Liver (tissue), 9 donors: Measurements from ENCODE around the gene PRMT3. TPM values are rescaled to one million over a fixed set of nuclear protein-coding genes. Genes with fewer than 3 reads are reported as not detected.

ENCODE experiments used
- DNase-seq: peaks from one replicate; pipeline ENCODE4 v3.0.0-alpha.2; 2017; ENCODE audit warnings: low spot score
- H3K27ac ChIP-seq, 2 donors: one replicate each; pipeline ENCODE4 v1.7.0; 2013; ENCODE audit warnings: inconsistent platforms in 2 of 2, low read length in 2 of 2, control low read depth in 1 of 2, low read depth in 1 of 2, mild to moderate bottlenecking in 1 of 2
- H3K27me3 ChIP-seq, 4 donors: one replicate each; pipeline versions ENCODE4 v1.6.1 to v1.7.0; 2013; ENCODE audit warnings: low read length in 3 of 4, inconsistent platforms in 1 of 4, mild to moderate bottlenecking in 1 of 4, moderate library complexity in 1 of 4; ENCODE audit not compliant: control insufficient read depth in 4 of 4, insufficient read depth in 4 of 4
- H3K36me3 ChIP-seq, 4 donors: one replicate each; pipeline versions ENCODE4 v1.6.1 to v1.7.0; 2013; ENCODE audit warnings: low read length in 3 of 4, mild to moderate bottlenecking in 3 of 4, low read depth in 1 of 4, moderate library complexity in 1 of 4; ENCODE audit not compliant: control insufficient read depth in 4 of 4, insufficient read depth in 3 of 4
- H3K4me1 ChIP-seq, 4 donors: one replicate each; pipeline versions ENCODE4 v1.6.1 to v1.7.0; 2013; ENCODE audit warnings: low read length in 3 of 4, mild to moderate bottlenecking in 3 of 4, moderate library complexity in 1 of 4; ENCODE audit not compliant: control insufficient read depth in 4 of 4, insufficient read depth in 4 of 4
- H3K4me3 ChIP-seq, 3 donors: one replicate each; pipeline versions ENCODE4 v1.6.1 to v1.7.0; 2013; ENCODE audit warnings: low read length in 3 of 3, control low read depth in 1 of 3, low read depth in 1 of 3, mild to moderate bottlenecking in 1 of 3
- H3K9ac ChIP-seq, 2 donors: one replicate each; pipeline ENCODE4 v1.7.0; 2013; ENCODE audit warnings: low read length in 2 of 2, mild to moderate bottlenecking in 2 of 2, moderate library complexity in 2 of 2, control low read depth in 1 of 2, low read depth in 1 of 2
- H3K9me3 ChIP-seq, 4 donors: one replicate each; pipeline versions ENCODE4 v1.6.1 to v1.7.0; 2013; ENCODE audit warnings: low read length in 3 of 4; ENCODE audit not compliant: control insufficient read depth in 4 of 4
- GABPA ChIP-seq, 2 donors: IDR thresholded peaks in 1 of 2; conservative IDR thresholded peaks in 1 of 2; 2 replicates each; pipeline ENCODE4 v1.6.1; 2016; ENCODE audit warnings: antibody characterized with exemption in 2 of 2, mild to moderate bottlenecking in 1 of 2, moderate library complexity in 1 of 2
- HNF4A ChIP-seq, 2 donors: conservative IDR thresholded peaks; 2 replicates each; pipeline ENCODE4 v1.6.1; 2016; ENCODE audit warnings: antibody characterized with exemption in 2 of 2, mild to moderate bottlenecking in 2 of 2
- JUND ChIP-seq, 2 donors: IDR thresholded peaks; 2 replicates each; pipeline ENCODE4 v1.6.1; 2016; ENCODE audit warnings: antibody characterized with exemption in 2 of 2
- RAD21 ChIP-seq, 2 donors: IDR thresholded peaks; 2 replicates each; pipeline ENCODE4 v1.6.1; 2016; ENCODE audit warnings: antibody characterized with exemption in 2 of 2, mild to moderate bottlenecking in 2 of 2
- RXRA ChIP-seq, 2 donors: IDR thresholded peaks; 2 replicates each; pipeline ENCODE4 v1.6.1; 2017 to 2018; ENCODE audit warnings: antibody characterized with exemption in 2 of 2, mild to moderate bottlenecking in 1 of 2
- SP1 ChIP-seq: IDR thresholded peaks from 2 replicates; pipeline ENCODE4 v1.6.1; 2018; ENCODE audit warnings: antibody characterized with exemption, mild to moderate bottlenecking
- YY1 ChIP-seq: IDR thresholded peaks from 2 replicates; pipeline ENCODE4 v1.6.1; 2016; ENCODE audit warnings: antibody characterized with exemption, mild to moderate bottlenecking
- WGBS: extraction: QIAGEN DNeasy Blood & Tissue Kit; methylation state at CpG from one replicate; pipeline ENCODE4 v1.1.7; 2013; 5-methylcytosine and 5-hydroxymethylcytosine counted together
- polyA plus RNA-seq, 2 donors: library from polyadenylated mRNA; stranded (reverse) in 1 of 2; unstranded in 1 of 2; fragments of 200-250 nt in 1 of 2; fragments of >200 nt in 1 of 2; fragmentation: Nextera tagmentation in 1 of 2; extraction: Ambion mirVana in 1 of 2; gene quantifications; one replicate each; pipeline versions ENCODE4 v1.2.1 to v1.2.3, GENCODE V29; 2013 to 2015
- total RNA-seq, 2 donors: library from RNA; depleted of rRNA; stranded (reverse); fragments of >200 nt; gene quantifications; one replicate each; pipeline ENCODE4 v1.2.3, GENCODE V29; 2014
- TF ChIP-seq, protein P1 (sequence below): fragments of 150-350 bp; IDR thresholded peaks from 2 replicates; pipeline ENCODE4 v1.5.1; 2017; ENCODE audit warnings: improper control_type of control experiment, low read depth, low read length; ENCODE audit not compliant: missing input control
- TF ChIP-seq, protein P2 (sequence below): IDR thresholded peaks from 2 replicates; pipeline ENCODE4 v1.6.1; 2016; ENCODE audit warnings: antibody characterized with exemption
- TF ChIP-seq, protein P3 (sequence below): IDR thresholded peaks from 2 replicates; pipeline ENCODE4 v1.6.1; 2016; ENCODE audit warnings: antibody characterized with exemption
- donor health status: healthy.
- donor health status: healthy.
- donor health status: healthy.
- donor health status: healthy.
- donor health status: healthy.

The PRMT3 gene
- total and polyA plus RNA-seq, 4 donors: 3.5 to 15.8 (median 7.8) TPM

DNA sequence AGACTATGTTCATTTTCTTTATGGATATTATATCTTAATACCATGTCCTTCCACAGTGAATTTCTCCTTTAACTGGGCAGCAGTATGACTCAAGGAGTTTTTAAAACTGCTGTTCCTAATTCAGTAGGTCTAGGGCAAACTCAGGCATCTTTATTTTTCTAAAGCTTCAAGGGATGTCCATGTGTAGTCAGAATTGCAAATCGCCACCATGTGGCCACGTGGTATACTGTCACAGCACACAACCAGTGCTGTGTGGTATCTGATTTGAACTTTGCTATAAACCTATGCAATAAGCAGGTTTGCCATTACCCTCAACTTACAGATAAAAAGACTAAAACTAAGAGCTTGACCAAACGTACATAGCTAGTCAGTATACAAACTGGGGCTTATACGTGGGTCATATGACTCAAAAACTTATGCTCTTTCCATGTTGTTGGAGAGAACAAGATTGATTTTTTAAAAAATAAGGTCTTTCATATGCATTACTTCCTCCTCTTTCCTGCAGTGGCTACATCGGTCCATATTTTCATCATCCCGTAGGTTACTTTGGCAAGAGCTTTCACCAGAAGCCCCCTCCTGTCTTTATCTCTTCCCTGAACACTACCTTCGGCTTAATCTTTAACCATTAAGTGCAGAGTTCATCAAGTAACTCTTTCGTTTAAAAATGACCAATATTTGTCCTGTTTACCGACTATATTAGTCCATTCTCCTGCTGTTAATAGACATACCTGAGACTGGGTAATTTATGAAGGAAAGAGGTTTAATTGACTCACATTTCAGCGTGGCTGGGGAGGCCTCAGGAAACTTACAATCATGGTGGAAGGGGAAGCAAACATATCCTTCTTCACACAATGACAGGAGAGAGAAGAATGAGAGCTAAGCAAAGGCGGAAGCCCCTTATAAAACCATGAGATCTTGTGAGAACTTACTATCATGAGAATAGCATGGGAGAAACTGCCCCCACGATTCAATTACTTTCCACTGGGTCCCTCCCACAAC is 32.0 kb upstream of the PRMT3 start (continued):
- TF ChIP-seq, protein P1, sequence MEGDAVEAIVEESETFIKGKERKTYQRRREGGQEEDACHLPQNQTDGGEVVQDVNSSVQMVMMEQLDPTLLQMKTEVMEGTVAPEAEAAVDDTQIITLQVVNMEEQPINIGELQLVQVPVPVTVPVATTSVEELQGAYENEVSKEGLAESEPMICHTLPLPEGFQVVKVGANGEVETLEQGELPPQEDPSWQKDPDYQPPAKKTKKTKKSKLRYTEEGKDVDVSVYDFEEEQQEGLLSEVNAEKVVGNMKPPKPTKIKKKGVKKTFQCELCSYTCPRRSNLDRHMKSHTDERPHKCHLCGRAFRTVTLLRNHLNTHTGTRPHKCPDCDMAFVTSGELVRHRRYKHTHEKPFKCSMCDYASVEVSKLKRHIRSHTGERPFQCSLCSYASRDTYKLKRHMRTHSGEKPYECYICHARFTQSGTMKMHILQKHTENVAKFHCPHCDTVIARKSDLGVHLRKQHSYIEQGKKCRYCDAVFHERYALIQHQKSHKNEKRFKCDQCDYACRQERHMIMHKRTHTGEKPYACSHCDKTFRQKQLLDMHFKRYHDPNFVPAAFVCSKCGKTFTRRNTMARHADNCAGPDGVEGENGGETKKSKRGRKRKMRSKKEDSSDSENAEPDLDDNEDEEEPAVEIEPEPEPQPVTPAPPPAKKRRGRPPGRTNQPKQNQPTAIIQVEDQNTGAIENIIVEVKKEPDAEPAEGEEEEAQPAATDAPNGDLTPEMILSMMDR: peak; percentile 58
- TF ChIP-seq JUND (IDR thresholded peaks at IDR 0.05): no peak
- TF ChIP-seq SP1: peak; percentile 67

DNA sequence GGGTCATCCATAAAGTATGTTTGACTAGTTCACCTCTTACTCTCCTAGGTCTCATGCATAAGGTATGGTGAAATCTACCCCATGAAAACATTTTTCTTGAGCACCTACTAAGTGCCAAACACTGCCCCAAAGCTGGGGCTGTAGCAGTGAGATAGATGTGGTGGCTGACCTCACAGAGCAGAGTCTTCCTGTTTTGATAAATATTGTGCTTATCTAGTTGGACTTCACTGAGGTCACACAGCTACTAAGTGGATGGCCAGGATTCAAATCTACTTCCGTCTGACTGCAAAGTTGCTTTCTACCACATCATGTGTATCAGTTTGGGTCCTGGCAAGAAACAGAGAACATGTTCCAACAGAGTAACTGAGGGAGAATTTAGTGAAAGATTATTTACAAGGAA is 30.4 kb upstream of the PRMT3 start:
- peak overlapping the region in 1 of 2 donors; percentile 32 for H3K27ac ChIP-seq
- no peak overlapping the region for H3K9ac ChIP-seq
- no peak for DNase-seq
- peaks cover 0 to 25% (median 13%) of the 10 kb centered on the region in 4 donors for H3K4me1 ChIP-seq
- WGBS: 22% methylated on average over 1 of the region's 1 CpG
- H3K9me3 ChIP-seq: no peaks in the 10 kb centered on the region
- TF ChIP-seq RAD21 (IDR thresholded peaks at IDR 0.05) (no peak), GABPA (IDR thresholded peaks at IDR 0.05 in 1 of 2, conservative IDR thresholded peaks at IDR 0.05 in 1 of 2) (peak in 1 of 2 donors; percentile 30), RXRA (IDR thresholded peaks at IDR 0.05) (peak in 1 of 2 donors; percentile 26), YY1 (no peak), HNF4A (conservative IDR thresholded peaks at IDR 0.05) (peak in 1 of 2 donors; percentile 23), JUND (IDR thresholded peaks at IDR 0.05) (no peak)
- TF ChIP-seq, protein P1: no peak
- TF ChIP-seq, protein P2, sequence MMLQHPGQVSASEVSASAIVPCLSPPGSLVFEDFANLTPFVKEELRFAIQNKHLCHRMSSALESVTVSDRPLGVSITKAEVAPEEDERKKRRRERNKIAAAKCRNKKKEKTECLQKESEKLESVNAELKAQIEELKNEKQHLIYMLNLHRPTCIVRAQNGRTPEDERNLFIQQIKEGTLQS: no peak
- H3K36me3 ChIP-seq: no peaks in the 10 kb centered on the region
- no peak overlapping the region for H3K4me3 ChIP-seq
- no peaks in the 10 kb centered on the region for H3K27me3 ChIP-seq

DNA sequence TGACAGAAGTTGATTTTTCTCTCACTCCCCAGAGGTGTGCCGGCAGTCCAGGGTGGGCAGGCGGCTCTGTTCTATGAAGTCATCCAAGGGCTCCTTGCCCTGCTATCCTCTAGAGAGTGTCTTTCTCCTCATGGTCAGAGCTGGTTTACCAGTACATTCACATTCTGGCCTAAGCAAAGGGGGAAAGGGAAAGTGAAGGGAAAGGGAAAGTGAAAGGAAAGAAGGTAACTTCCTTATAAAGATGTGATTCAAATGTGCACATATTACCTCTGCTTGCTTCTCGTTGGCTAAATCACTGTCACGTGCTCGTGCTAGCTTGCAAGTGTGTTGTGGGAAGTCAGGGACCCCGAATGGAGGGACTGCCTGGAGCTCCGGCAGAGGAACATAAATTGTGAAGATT is 26.9 kb upstream of the PRMT3 start:
- no peak for DNase-seq

More for the DNA sequence above, 26.9 kb upstream of the PRMT3 start:
- WGBS: 53% methylated on average over 7 of the region's 7 CpGs
- no peaks in the 10 kb centered on the region for H3K9me3 ChIP-seq
- H3K4me1 ChIP-seq: peaks cover 3 to 31% (median 17%) of the 10 kb centered on the region in 4 donors
- peak overlapping the region in 2 of 3 donors; percentile 1 to 5 for H3K4me3 ChIP-seq
- H3K9ac ChIP-seq: peak overlapping the region in 1 of 2 donors; percentile 32
- TF ChIP-seq SP1: peak; percentile 39
- no peak for TF ChIP-seq HNF4A (conservative IDR thresholded peaks at IDR 0.05)
- TF ChIP-seq, protein P3, sequence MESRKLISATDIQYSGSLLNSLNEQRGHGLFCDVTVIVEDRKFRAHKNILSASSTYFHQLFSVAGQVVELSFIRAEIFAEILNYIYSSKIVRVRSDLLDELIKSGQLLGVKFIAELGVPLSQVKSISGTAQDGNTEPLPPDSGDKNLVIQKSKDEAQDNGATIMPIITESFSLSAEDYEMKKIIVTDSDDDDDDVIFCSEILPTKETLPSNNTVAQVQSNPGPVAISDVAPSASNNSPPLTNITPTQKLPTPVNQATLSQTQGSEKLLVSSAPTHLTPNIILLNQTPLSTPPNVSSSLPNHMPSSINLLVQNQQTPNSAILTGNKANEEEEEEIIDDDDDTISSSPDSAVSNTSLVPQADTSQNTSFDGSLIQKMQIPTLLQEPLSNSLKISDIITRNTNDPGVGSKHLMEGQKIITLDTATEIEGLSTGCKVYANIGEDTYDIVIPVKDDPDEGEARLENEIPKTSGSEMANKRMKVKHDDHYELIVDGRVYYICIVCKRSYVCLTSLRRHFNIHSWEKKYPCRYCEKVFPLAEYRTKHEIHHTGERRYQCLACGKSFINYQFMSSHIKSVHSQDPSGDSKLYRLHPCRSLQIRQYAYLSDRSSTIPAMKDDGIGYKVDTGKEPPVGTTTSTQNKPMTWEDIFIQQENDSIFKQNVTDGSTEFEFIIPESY: peak; percentile 7
- no peaks in the 10 kb centered on the region for H3K36me3 ChIP-seq
- no peaks in the 10 kb centered on the region for H3K27me3 ChIP-seq
- H3K27ac ChIP-seq: peak overlapping the region; percentile 78 to 84
